Activated T-helper 1 cell treated with anti-CD3 and anti-CD28 coated beads, Interleukin-12 subunit alpha, Interleukin-12 subunit beta, Interleukin-2, Interleukin-4 antibody, amounts not matched to agents 30 ng/mL and 10 ng/mL and 1 ng/mL, durations not matched to agents 14 hours and 24 hours and 36 hours (primary cell): Measurements from ENCODE around the gene DCAF16. TPM values are rescaled to one million over a fixed set of nuclear protein-coding genes. Genes with fewer than 3 reads are reported as not detected.

Source experiments
- DNase-seq: peaks from one replicate; pipeline ENCODE4 v3.0.0; 2021; ENCODE audit warnings: low spot score
- H3K27ac Mint-ChIP-seq: one replicate; pipeline ENCODE4 v1.8.0; 2021; ENCODE audit warnings: mild to moderate bottlenecking, mixed read lengths
- H3K27me3 Mint-ChIP-seq: one replicate; pipeline ENCODE4 v1.8.0; 2022; ENCODE audit warnings: mild to moderate bottlenecking, moderate library complexity, mixed read lengths; ENCODE audit not compliant: insufficient read depth
- H3K36me3 Mint-ChIP-seq: one replicate; pipeline ENCODE4 v1.8.0; 2021; ENCODE audit warnings: low read depth, mixed read lengths
- H3K4me1 Mint-ChIP-seq: one replicate; pipeline ENCODE4 v1.8.0; 2021; ENCODE audit warnings: low read depth, mixed read lengths
- H3K4me3 Mint-ChIP-seq: one replicate; pipeline ENCODE4 v1.8.0; 2021; ENCODE audit warnings: mild to moderate bottlenecking, moderate library complexity, mixed read lengths
- H3K9me3 Mint-ChIP-seq: one replicate; pipeline ENCODE4 v1.8.0; 2021; ENCODE audit warnings: mixed read lengths
- intact Hi-C: fragments of 100-400 bp; cut with micrococcal nuclease; formaldehyde crosslinking; loops from one replicate; pipeline ENCODE4 v1.15.1; 2024
- total RNA-seq: library from RNA; stranded (reverse); gene quantifications from 2 replicates; pipeline ENCODE4 v1.2.3, GENCODE V29; 2022

The DCAF16 gene
- total RNA-seq, 1 donor from 2014 or later = 48.5 TPM

- Mint-ChIP-seq H3K27me3 (peaks cover 7% of the 10 kb centered on the region), H3K27ac (no peak overlapping the region), H3K36me3 (no peaks in the 10 kb centered on the region)
Observed at GRCh38 chr4:17758485-17758884, 52.1 kb downstream of the DCAF16 start.

GRCh38 chr4:17757621-17758020 lies 52.9 kb downstream of the DCAF16 start:
- intact Hi-C loops = no loop called here
- Mint-ChIP-seq H3K9me3 (no peaks in the 10 kb centered on the region), H3K27ac (no peak overlapping the region), H3K4me3 (no peak overlapping the region), H3K4me1 (no peaks in the 10 kb centered on the region), H3K36me3 (no peaks in the 10 kb centered on the region), H3K27me3 (peaks cover 9% of the 10 kb centered on the region)
- DNase-seq = no peak

More at GRCh38 chr4:17758485-17758884, 52.1 kb downstream of the DCAF16 start:
- DNase-seq = no peak
- intact Hi-C loops = no loop called here
- Mint-ChIP-seq H3K4me1 (no peaks in the 10 kb centered on the region), H3K9me3 (no peaks in the 10 kb centered on the region), H3K4me3 (no peak overlapping the region)

- intact Hi-C loops = no loop called here
- no peaks in the 10 kb centered on the region for H3K9me3 Mint-ChIP-seq
- no peaks in the 10 kb centered on the region for H3K4me1 Mint-ChIP-seq
- no peak for DNase-seq
- peaks cover 13% of the 10 kb centered on the region for H3K27me3 Mint-ChIP-seq
- no peak overlapping the region for H3K4me3 Mint-ChIP-seq
- no peak overlapping the region for H3K27ac Mint-ChIP-seq
- no peaks in the 10 kb centered on the region for H3K36me3 Mint-ChIP-seq
Observed at GRCh38 chr4:17753646-17754045, 56.9 kb downstream of the DCAF16 start.

Other genes starting within 250 kb of the DCAF16 start
- 108 and 109 TPM in 2 replicates for gene LAP3, start 233.6 kb downstream of the DCAF16 start, total RNA-seq
- 46.6 and 49.6 TPM in 2 replicates for gene MED28, start 196.1 kb downstream of the DCAF16 start, total RNA-seq
- gene FAM184B, start 29.1 kb downstream of the DCAF16 start, total RNA-seq = not detected in 2 replicates
- 43.7 and 46.3 TPM in 2 replicates for gene NCAPG, start 222 bp upstream of the DCAF16 start, total RNA-seq
- gene LCORL, start 211.0 kb upstream of the DCAF16 start, total RNA-seq = 8.7 TPM in 2 replicates